Activated CD4-positive, alpha-beta T cell treated with anti-CD3 and anti-CD28 coated beads, Interleukin-2, Interleukin-4, amounts not matched to agents 100 ng/mL and 50 ng/mL, durations not matched to agents 16 hours and 8 hours (primary cell): ENCODE measurements around the gene MAPKAP1.
A peak's percentile ranks its signal among the peaks of the same experiment; 100 is the strongest.

Experiments used
- DNase-seq: peaks from one replicate; pipeline ENCODE4 v3.0.0-alpha.2; 2020; ENCODE audit warnings: low spot score

MAPKAP1 gene

GRCh38 chr9:125534971-125535701 lies 171.9 kb downstream of the MAPKAP1 start:
- DNase-seq, result no peak

- DNase-seq, result no peak
Measured at GRCh38 chr9:125532812-125533594, 174.0 kb downstream of the MAPKAP1 start.

- DNase-seq, result no peak
Measured at GRCh38 chr9:125532412-125532811, 174.6 kb downstream of the MAPKAP1 start.

GRCh38 chr9:125529589-125530515 lies 177.2 kb downstream of the MAPKAP1 start:
- DNase-seq, result no peak

GRCh38 chr9:125529107-125529506 lies 177.9 kb downstream of the MAPKAP1 start:
- no peak for DNase-seq

- no peak for DNase-seq
Measured at GRCh38 chr9:125527471-125528002, 179.5 kb downstream of the MAPKAP1 start.

- DNase-seq, result no peak
Measured at GRCh38 chr9:125525921-125526631, 180.9 kb downstream of the MAPKAP1 start.

GRCh38 chr9:125524583-125525355 lies 182.2 kb downstream of the MAPKAP1 start:
- DNase-seq, result peak; percentile 33

- no peak for DNase-seq
Measured at GRCh38 chr9:125523681-125524080, 183.3 kb downstream of the MAPKAP1 start.

GRCh38 chr9:125522328-125522725 lies 184.7 kb downstream of the MAPKAP1 start:
- no peak for DNase-seq

GRCh38 chr9:125521462-125522327 lies 185.3 kb downstream of the MAPKAP1 start:
- DNase-seq, result peak; percentile 84

GRCh38 chr9:125519734-125520133 lies 187.3 kb downstream of the MAPKAP1 start:
- no peak for DNase-seq

GRCh38 chr9:125517577-125517976 lies 189.4 kb downstream of the MAPKAP1 start:
- DNase-seq, result no peak

- no peak for DNase-seq
Measured at GRCh38 chr9:125515983-125516940, 190.7 kb downstream of the MAPKAP1 start.

GRCh38 chr9:125515281-125515680 lies 191.7 kb downstream of the MAPKAP1 start:
- DNase-seq, result no peak

- no peak for DNase-seq
Measured at GRCh38 chr9:125514468-125514867, 192.5 kb downstream of the MAPKAP1 start.

GRCh38 chr9:125513668-125514413 lies 193.2 kb downstream of the MAPKAP1 start:
- peak; percentile 62 for DNase-seq

GRCh38 chr9:125513303-125513667 lies 193.7 kb downstream of the MAPKAP1 start:
- DNase-seq, result no peak
